Smooth muscle cell (in vitro differentiated cells): ENCODE data around the gene NFIC. TPM values are rescaled to one million over a fixed set of nuclear protein-coding genes. Genes with fewer than 3 reads are reported as not detected.

Experiments used
- DNase-seq: peaks from one replicate; lab custom pipeline; 2025; ENCODE audit not compliant: unreplicated experiment; lab: John Stamatoyannopoulos, UW
- H2AFZ ChIP-seq: fragments of 200-600 bp; sonication (generic); 2 replicates; pipeline ENCODE4 v1.6.0; 2016; ENCODE audit warnings: antibody characterized with exemption, low read depth, mild to moderate bottlenecking
- H3F3A ChIP-seq: fragments of 200-600 bp; sonication (generic); 2 replicates; pipeline ENCODE4 v1.6.0; 2017; ENCODE audit warnings: antibody characterized with exemption, low read depth
- H3K27ac ChIP-seq: fragments of 200-600 bp; sonication (generic); 2 replicates; pipeline ENCODE4 v1.5.1; 2016; ENCODE audit warnings: low read depth, mild to moderate bottlenecking
- H3K27me3 ChIP-seq: fragments of 200-600 bp; sonication (generic); 2 replicates; pipeline ENCODE4 v1.6.1; 2016; ENCODE audit warnings: low read depth, mild to moderate bottlenecking
- H3K36me3 ChIP-seq: fragments of 200-600 bp; sonication (generic); 2 replicates; pipeline ENCODE4 v1.5.1; 2016; ENCODE audit warnings: low read depth
- H3K4me1 ChIP-seq: fragments of 200-600 bp; sonication (generic); 2 replicates; pipeline ENCODE4 v1.5.1; 2016; ENCODE audit warnings: low read depth
- H3K4me2 ChIP-seq: fragments of 200-600 bp; sonication (generic); 2 replicates; pipeline ENCODE4 v1.6.0; 2016; ENCODE audit warnings: mild to moderate bottlenecking
- H3K4me3 ChIP-seq: fragments of 200-600 bp; sonication (generic); 2 replicates; pipeline ENCODE4 v1.5.1; 2016; ENCODE audit warnings: mild to moderate bottlenecking
- H3K79me2 ChIP-seq: fragments of 200-600 bp; sonication (generic); 2 replicates; pipeline ENCODE4 v1.6.0; 2016; ENCODE audit warnings: low read depth, mild to moderate bottlenecking
- H3K9ac ChIP-seq: fragments of 200-600 bp; sonication (generic); 2 replicates; pipeline ENCODE4 v1.6.0; 2016; ENCODE audit warnings: low read depth
- H3K9me3 ChIP-seq: fragments of 200-600 bp; sonication (generic); replicated peaks from 2 replicates; pipeline ENCODE4 v1.5.1; 2016; ENCODE audit warnings: low read depth
- H4K20me1 ChIP-seq: fragments of 200-600 bp; sonication (generic); 2 replicates; pipeline ENCODE4 v1.6.0; 2016; ENCODE audit warnings: low read depth
- CTCF ChIP-seq: fragments of 200-600 bp; sonication (generic); IDR thresholded peaks from 2 replicates; pipeline ENCODE4 v1.5.1; 2017; ENCODE audit warnings: borderline replicate concordance, mild to moderate bottlenecking, antibody characterized with exemption; ENCODE audit not compliant: insufficient read depth, poor library complexity, severe bottlenecking
- WGBS: methylation state at CpG from one replicate; pipeline ENCODE4 v1.1.7; 2016; ENCODE audit warnings: low lambda C conversion rate; 5-methylcytosine and 5-hydroxymethylcytosine counted together
- polyA plus RNA-seq: library from polyadenylated mRNA; unstranded; fragments of >200 nt; fragmentation: Nextera tagmentation; extraction: Ambion mirVana; gene quantifications from 2 replicates; pipeline ENCODE4 v1.2.1, GENCODE V29; 2016
- small RNA-seq: library from RNA; depleted of rRNA; stranded (forward); fragments of <200 nt; gene quantifications from one replicate; pipeline ENCODE3, GENCODE V24; 2014
- total RNA-seq: library from RNA; depleted of rRNA; stranded (reverse); fragments of >200 nt; gene quantifications from 2 replicates; pipeline ENCODE4 v1.2.3, GENCODE V29; 2014

NFIC gene
- total and polyA plus RNA-seq, 2 experiments from 2014 or later, result 7.9 to 33.2 TPM

DNA sequence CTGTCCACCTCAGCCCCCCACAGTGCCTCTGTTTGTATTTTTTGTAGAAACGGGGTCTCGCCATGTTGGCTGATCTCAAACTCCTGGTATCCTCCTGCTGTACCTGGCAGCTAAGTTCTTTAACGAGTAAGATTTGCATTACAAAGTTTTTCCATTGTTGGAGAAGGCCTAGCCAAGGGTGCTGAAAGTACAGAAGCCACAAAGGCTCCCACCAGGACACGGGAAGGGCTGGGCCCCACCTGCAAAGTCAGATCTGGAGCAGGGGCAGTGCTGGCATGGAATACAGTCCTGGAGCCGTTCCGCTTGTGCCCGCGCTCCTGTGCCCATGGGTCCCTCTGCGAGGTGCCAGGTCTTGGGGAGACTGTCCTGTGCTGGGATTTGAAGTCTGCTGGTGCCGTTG, 151.9 kb downstream of the NFIC start:
- WGBS, result 82% methylated on average over 10 of the region's 10 CpGs
- no peak for TF ChIP-seq CTCF

DNA sequence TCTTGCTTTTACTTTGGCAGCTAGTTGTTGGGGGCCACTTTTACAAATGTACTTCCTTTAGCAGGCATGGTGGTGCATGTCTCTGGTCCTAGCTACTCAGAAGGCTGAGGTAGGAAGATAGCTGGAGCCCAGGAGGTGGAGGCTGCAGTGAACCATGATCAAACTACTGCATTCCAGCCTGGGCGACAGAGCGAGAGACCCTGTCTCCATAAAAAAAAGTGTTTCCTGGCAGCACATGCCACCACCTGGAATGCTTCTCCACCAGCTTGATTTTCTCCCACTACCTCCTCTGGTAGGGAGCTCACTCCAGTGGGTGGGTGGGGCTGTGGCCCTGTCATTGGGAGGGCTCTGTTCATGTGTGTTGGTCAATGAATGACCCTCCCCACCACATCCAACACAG, 152.3 kb downstream of the NFIC start:
- Histone ChIP-seq H2AFZ (no peak overlapping the region), H3K4me3 (no peak overlapping the region), H3K9ac (no peak overlapping the region), H3K27me3 (no peaks in the 10 kb centered on the region), H3K27ac (no peak overlapping the region), H3F3A (no peaks in the 10 kb centered on the region), H3K4me1 (no peaks in the 10 kb centered on the region), H3K79me2 (peaks cover 78% of the 10 kb centered on the region), H4K20me1 (peaks cover 100% of the 10 kb centered on the region), H3K36me3 (no peaks in the 10 kb centered on the region), H3K9me3 (no peaks in the 10 kb centered on the region), H3K4me2 (no peak overlapping the region)
- TF ChIP-seq CTCF, result no peak
- no peak for DNase-seq
- WGBS, result 86% methylated on average over 2 of the region's 2 CpGs

More for the DNA sequence above, 151.9 kb downstream of the NFIC start:
- no peak for DNase-seq
- H3K4me1 ChIP-seq, result no peaks in the 10 kb centered on the region
- H4K20me1 ChIP-seq, result peaks cover 100% of the 10 kb centered on the region
- H3F3A ChIP-seq, result no peaks in the 10 kb centered on the region
- no peak overlapping the region for H3K9ac ChIP-seq
- H2AFZ ChIP-seq, result no peak overlapping the region
- H3K79me2 ChIP-seq, result peaks cover 82% of the 10 kb centered on the region
- H3K27ac ChIP-seq, result no peak overlapping the region
- no peak overlapping the region for H3K4me3 ChIP-seq
- H3K4me2 ChIP-seq, result no peak overlapping the region
- no peaks in the 10 kb centered on the region for H3K9me3 ChIP-seq
- H3K27me3 ChIP-seq, result no peaks in the 10 kb centered on the region
- H3K36me3 ChIP-seq, result no peaks in the 10 kb centered on the region

Small RNA genes within 50 kb of the gene (small RNA-seq; reads per million reads assigned to genes)
- gene AC005514.1, result 0.08 reads per million

Other genes with a start within 250 kb of the NFIC start
- gene GNA15, start 230.6 kb upstream of the NFIC start, total RNA-seq, result 1.5 and 1.8 TPM in 2 replicates
- gene GNA15, start 230.6 kb upstream of the NFIC start, polyA plus RNA-seq, result 0.43 and 1.2 TPM in 2 replicates
- not detected in 2 replicates for gene S1PR4, start 187.8 kb upstream of the NFIC start, total RNA-seq
- gene S1PR4, start 187.8 kb upstream of the NFIC start, polyA plus RNA-seq, result not detected in 2 replicates
- gene NCLN, start 180.7 kb upstream of the NFIC start, total RNA-seq, result 24.2 and 44.5 TPM in 2 replicates
- gene NCLN, start 180.7 kb upstream of the NFIC start, polyA plus RNA-seq, result 95.9 and 97.4 TPM in 2 replicates
- not detected in 2 replicates for gene CELF5, start 141.9 kb upstream of the NFIC start, total RNA-seq
- gene CELF5, start 141.9 kb upstream of the NFIC start, polyA plus RNA-seq, result 0.18 TPM in 1 of 2 replicates, not detected in the other
- 1.1 TPM in 1 of 2 replicates, not detected in the other for gene SMIM24, start 113.9 kb downstream of the NFIC start, total RNA-seq
- gene SMIM24, start 113.9 kb downstream of the NFIC start, polyA plus RNA-seq, result not detected in 2 replicates
- not detected in 2 replicates for gene SMIM44, start 116.9 kb downstream of the NFIC start, total RNA-seq
- gene SMIM44, start 116.9 kb downstream of the NFIC start, polyA plus RNA-seq, result not detected in 2 replicates
- 8.1 and 8.7 TPM in 2 replicates for gene DOHH, start 134.1 kb downstream of the NFIC start, total RNA-seq
- 27.0 and 27.2 TPM in 2 replicates for gene DOHH, start 134.1 kb downstream of the NFIC start, polyA plus RNA-seq
- 16.3 and 33.9 TPM in 2 replicates for gene FZR1, start 139.7 kb downstream of the NFIC start, total RNA-seq
- 49.7 and 64.8 TPM in 2 replicates for gene FZR1, start 139.7 kb downstream of the NFIC start, polyA plus RNA-seq
- not detected in 2 replicates for gene TEKTIP1, start 172.6 kb downstream of the NFIC start, total RNA-seq
- 0.62 and 1.8 TPM in 2 replicates for gene TEKTIP1, start 172.6 kb downstream of the NFIC start, polyA plus RNA-seq
- gene MFSD12, start 191.0 kb downstream of the NFIC start, total RNA-seq, result 26.8 and 56.0 TPM in 2 replicates
- gene MFSD12, start 191.0 kb downstream of the NFIC start, polyA plus RNA-seq, result 73.8 and 93.9 TPM in 2 replicates
- 86.3 and 109 TPM in 2 replicates for gene HMG20B, start 206.4 kb downstream of the NFIC start, total RNA-seq
- 120 and 128 TPM in 2 replicates for gene HMG20B, start 206.4 kb downstream of the NFIC start, polyA plus RNA-seq
- gene GIPC3, start 218.9 kb downstream of the NFIC start, total RNA-seq, result 0.13 and 0.27 TPM in 2 replicates
- 0.86 and 0.96 TPM in 2 replicates for gene GIPC3, start 218.9 kb downstream of the NFIC start, polyA plus RNA-seq
- gene TBXA2R, start 240.3 kb downstream of the NFIC start, total RNA-seq, result 1.1 and 1.7 TPM in 2 replicates
- 9.3 and 9.4 TPM in 2 replicates for gene TBXA2R, start 240.3 kb downstream of the NFIC start, polyA plus RNA-seq